ENCODE results near the gene OGDH.

Gene OGDH

DNA sequence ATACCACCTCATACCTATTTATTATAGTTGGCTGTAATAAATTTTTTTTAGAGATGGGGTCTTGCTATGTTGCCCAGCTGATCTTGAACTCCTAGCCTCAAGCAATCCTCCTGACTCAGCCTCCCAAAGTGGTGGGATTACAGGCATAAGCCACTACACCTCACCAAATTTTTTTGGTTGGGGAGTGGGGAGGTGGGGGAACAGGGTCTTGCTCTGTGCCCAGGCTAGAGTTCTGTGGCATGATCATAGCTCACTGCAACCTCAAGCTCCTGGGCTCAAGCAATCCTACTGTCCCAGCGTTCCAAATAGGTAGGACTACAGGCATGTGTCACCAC, 3.9 kb upstream of the OGDH start:
- no peak for TF ChIP-seq CREB1 (IDR thresholded peaks at IDR 0.05; ENCODE audit: low read depth)
- TF ChIP-seq USF1 (IDR thresholded peaks at IDR 0.05) = no peak
- no peak for TF ChIP-seq ZBTB7A (IDR thresholded peaks at IDR 0.05; ENCODE audit: low read depth)
- no peak for TF ChIP-seq RAD21 (IDR thresholded peaks at IDR 0.05; ENCODE audit: low read depth)
- TF ChIP-seq, protein P1, sequence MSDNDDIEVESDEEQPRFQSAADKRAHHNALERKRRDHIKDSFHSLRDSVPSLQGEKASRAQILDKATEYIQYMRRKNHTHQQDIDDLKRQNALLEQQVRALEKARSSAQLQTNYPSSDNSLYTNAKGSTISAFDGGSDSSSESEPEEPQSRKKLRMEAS (IDR thresholded peaks at IDR 0.05) = no peak
- no peak for TF ChIP-seq NFIC (IDR thresholded peaks at IDR 0.05)
- TF ChIP-seq, protein P2, sequence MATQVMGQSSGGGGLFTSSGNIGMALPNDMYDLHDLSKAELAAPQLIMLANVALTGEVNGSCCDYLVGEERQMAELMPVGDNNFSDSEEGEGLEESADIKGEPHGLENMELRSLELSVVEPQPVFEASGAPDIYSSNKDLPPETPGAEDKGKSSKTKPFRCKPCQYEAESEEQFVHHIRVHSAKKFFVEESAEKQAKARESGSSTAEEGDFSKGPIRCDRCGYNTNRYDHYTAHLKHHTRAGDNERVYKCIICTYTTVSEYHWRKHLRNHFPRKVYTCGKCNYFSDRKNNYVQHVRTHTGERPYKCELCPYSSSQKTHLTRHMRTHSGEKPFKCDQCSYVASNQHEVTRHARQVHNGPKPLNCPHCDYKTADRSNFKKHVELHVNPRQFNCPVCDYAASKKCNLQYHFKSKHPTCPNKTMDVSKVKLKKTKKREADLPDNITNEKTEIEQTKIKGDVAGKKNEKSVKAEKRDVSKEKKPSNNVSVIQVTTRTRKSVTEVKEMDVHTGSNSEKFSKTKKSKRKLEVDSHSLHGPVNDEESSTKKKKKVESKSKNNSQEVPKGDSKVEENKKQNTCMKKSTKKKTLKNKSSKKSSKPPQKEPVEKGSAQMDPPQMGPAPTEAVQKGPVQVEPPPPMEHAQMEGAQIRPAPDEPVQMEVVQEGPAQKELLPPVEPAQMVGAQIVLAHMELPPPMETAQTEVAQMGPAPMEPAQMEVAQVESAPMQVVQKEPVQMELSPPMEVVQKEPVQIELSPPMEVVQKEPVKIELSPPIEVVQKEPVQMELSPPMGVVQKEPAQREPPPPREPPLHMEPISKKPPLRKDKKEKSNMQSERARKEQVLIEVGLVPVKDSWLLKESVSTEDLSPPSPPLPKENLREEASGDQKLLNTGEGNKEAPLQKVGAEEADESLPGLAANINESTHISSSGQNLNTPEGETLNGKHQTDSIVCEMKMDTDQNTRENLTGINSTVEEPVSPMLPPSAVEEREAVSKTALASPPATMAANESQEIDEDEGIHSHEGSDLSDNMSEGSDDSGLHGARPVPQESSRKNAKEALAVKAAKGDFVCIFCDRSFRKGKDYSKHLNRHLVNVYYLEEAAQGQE (IDR thresholded peaks at IDR 0.05; ENCODE audit: low read depth) = no peak
- TF ChIP-seq YY1 (IDR thresholded peaks at IDR 0.05; ENCODE audit: low read depth) = no peak
- no peak for TF ChIP-seq FOXM1 (IDR thresholded peaks at IDR 0.05; ENCODE audit: borderline replicate concordance, low read depth)
- TF ChIP-seq EP300 (IDR thresholded peaks at IDR 0.05; ENCODE audit: borderline replicate concordance) = no peak
- no peak for TF ChIP-seq TEAD4 (IDR thresholded peaks at IDR 0.05)
- TF ChIP-seq EGR1 (IDR thresholded peaks at IDR 0.05) = no peak

GRCh38 chr7:44603193-44603592, 3.2 kb upstream of the OGDH start:
- no peak for TF ChIP-seq FOXM1 (IDR thresholded peaks at IDR 0.05; ENCODE audit: borderline replicate concordance, low read depth)
- TF ChIP-seq, protein P1 (IDR thresholded peaks at IDR 0.05) = no peak
- no peak for TF ChIP-seq TEAD4 (IDR thresholded peaks at IDR 0.05)
- no peak for TF ChIP-seq USF1 (IDR thresholded peaks at IDR 0.05)
- no peak for TF ChIP-seq TCF12 (IDR thresholded peaks at IDR 0.05; ENCODE audit: low read depth)

- TF ChIP-seq EGR1 (IDR thresholded peaks at IDR 0.05) (no peak), ZBTB7A (IDR thresholded peaks at IDR 0.05; ENCODE audit: low read depth) (no peak), TCF12 (IDR thresholded peaks at IDR 0.05; ENCODE audit: low read depth) (no peak), CEBPB (IDR thresholded peaks at IDR 0.05) (no peak), EP300 (IDR thresholded peaks at IDR 0.05; ENCODE audit: borderline replicate concordance) (no peak)
- TF ChIP-seq, protein P1 (IDR thresholded peaks at IDR 0.05) = no peak
Measured at GRCh38 chr7:44604941-44605340, 1.5 kb upstream of the OGDH start.

GRCh38 chr7:44607141-44608068, 978 bp downstream of the OGDH start:
- TF ChIP-seq RAD21 (IDR thresholded peaks at IDR 0.05; ENCODE audit: low read depth) = no peak
- TF ChIP-seq TAF1 (IDR thresholded peaks at IDR 0.05; ENCODE audit: low read depth) = no peak; the same call in 1 of the 2 replicates
- no peak for TF ChIP-seq FOXM1 (IDR thresholded peaks at IDR 0.05; ENCODE audit: borderline replicate concordance, low read depth)
- TF ChIP-seq EGR1 (IDR thresholded peaks at IDR 0.05) = 0 out of 2 replicates have a peak, but pooled peaks have one; percentile 22
- no peak for TF ChIP-seq YY1 (IDR thresholded peaks at IDR 0.05; ENCODE audit: low read depth)
- no peak for TF ChIP-seq USF1 (IDR thresholded peaks at IDR 0.05)
- no peak for TF ChIP-seq TCF12 (IDR thresholded peaks at IDR 0.05; ENCODE audit: low read depth)

DNA sequence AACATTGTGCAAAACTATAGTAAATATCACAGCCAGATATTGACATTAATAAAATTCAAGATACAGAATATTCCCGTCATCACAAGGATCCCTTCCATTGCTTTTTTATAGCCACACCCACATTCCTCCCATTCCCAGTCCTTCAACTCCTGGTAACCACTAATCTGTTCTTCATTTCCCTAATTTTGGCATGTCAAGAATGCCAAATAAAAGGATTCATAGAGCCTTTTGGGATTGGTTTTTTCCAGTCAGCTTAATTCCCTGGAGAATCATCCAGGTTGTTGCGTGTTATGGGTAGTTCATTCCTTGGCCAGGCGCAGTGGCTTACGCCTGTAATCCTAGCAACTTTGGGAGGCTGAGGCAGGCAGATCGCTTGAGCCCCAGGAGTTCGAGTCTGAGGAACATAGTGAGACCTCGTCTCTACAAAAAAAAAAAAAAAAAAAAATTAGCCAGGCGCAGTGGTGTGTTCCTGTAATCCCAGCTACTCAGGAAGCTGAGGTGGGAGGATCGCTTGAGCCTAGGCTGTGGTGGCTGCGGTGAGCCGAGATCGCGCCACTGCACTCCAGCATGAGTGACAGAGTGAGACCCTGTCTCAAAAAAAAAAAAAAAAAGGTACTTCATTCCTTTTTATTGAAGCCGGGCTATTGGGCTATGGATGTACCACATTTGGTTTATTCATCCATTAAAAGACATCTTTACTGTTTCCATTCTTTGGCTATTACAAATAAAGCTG, 2.7 kb downstream of the OGDH start:
- peak; percentile 39 for TF ChIP-seq TEAD4 (IDR thresholded peaks at IDR 0.05)
- no peak for TF ChIP-seq NFIC (IDR thresholded peaks at IDR 0.05)

DNA sequence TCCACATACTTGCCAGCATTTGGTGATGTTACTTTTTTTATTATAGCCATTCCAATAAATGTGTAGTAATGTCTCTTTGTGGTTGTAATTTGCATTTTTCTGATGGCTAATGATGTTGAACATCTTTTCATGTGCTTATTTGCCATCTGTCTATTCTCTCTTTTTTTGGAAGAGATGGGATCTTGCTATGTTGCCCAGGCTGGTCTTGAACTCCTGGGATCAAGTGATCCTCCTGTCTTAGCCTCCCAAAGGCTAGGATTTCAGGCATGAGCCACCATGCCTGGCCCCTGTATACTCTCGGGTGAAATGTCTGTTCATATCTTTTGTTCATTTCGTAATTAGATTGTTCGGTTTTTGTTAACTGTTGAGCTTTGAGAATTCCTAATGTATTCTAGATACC, 3.4 kb downstream of the OGDH start:
- TF ChIP-seq TCF12 (IDR thresholded peaks at IDR 0.05; ENCODE audit: low read depth) (no peak), TAF1 (IDR thresholded peaks at IDR 0.05; ENCODE audit: low read depth) (no peak), RAD21 (IDR thresholded peaks at IDR 0.05; ENCODE audit: low read depth) (no peak), CREB1 (IDR thresholded peaks at IDR 0.05; ENCODE audit: low read depth) (no peak), TEAD4 (IDR thresholded peaks at IDR 0.05) (no peak), ZBTB7A (IDR thresholded peaks at IDR 0.05; ENCODE audit: low read depth) (no peak), EP300 (IDR thresholded peaks at IDR 0.05; ENCODE audit: borderline replicate concordance) (no peak), CEBPB (IDR thresholded peaks at IDR 0.05) (no peak)
- TF ChIP-seq, protein P2 (IDR thresholded peaks at IDR 0.05; ENCODE audit: low read depth) = no peak
